HG02885 (cell line): ENCODE results near the gene TMEM204.

Source experiments
- ATAC-seq: cut with Tn5 transposase; IDR thresholded peaks from one replicate; pipeline ENCODE4 v1.9.1; 2021; ENCODE audit warnings: mild to moderate bottlenecking; ENCODE audit not compliant: unreplicated experiment, poor library complexity

Gene TMEM204

GRCh38 chr16:1498899-1499676 is 34.4 kb upstream of the TMEM204 start:
- ATAC-seq: no peak

GRCh38 chr16:1499756-1500464 is 33.6 kb upstream of the TMEM204 start:
- no peak for ATAC-seq

GRCh38 chr16:1500465-1501150 is 32.9 kb upstream of the TMEM204 start:
- no peak for ATAC-seq

DNA sequence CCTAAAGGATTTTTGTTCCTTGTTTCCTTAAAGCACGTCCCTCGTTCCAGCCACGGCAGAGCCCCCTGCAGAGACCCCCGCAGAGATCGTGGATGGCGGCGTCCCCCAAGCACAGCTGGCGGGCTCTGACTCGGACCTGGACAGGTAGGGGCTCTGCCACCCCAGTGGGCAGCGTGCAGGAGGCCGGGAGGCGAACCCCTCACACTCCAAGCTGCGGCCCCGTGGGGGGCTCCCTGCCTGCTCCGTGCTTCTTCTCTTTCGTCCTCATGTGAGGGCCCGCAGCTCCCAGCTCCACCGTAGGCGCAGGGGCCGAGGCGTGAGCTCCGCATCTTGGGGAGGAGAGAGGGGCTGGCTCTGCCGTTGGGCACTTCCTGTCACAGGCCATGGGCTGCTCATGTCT is 31.8 kb upstream of the TMEM204 start:
- ATAC-seq: no peak

- ATAC-seq: no peak
Observed at GRCh38 chr16:1502092-1503004, 31.1 kb upstream of the TMEM204 start.

DNA sequence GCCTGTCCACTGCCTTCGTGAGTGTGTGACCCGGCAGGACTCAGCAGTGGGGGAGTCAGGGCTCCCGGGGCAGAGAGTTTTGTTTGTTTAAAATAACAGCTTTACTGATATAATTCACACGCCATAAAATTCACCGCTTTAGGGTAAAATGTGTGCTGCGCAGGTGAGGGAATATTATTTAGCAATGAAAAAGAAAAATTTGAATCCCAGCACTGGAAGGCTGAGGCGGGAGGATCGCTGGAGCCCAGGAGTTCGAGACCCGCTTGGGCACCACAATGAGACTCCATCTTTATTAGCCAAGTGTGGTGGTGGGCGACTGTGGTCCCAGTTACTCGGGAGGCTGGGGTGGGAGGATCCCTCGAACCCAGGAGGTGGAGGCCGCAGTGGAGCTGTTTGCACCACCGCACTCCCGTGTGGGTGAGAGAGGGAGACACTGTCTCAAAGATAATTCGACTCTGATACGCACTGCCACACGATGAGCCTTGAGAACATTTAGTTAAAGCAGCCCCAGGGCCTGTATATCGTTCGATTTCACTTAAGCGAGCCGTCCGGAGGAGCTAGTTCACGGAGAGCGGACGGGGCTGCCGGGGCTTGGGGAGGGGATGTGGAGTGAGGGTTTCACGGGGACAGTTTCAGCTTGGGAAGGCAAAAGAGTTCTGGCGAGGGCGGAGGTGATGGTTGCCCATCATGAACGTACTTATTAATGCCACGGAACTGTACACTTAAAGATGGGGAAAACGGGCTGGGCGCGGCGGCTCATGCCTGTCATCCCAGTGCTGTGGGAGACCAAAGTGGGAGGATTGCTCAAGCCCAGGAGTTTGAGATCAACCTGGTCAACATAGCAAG is 30.1 kb upstream of the TMEM204 start:
- no peak for ATAC-seq

DNA sequence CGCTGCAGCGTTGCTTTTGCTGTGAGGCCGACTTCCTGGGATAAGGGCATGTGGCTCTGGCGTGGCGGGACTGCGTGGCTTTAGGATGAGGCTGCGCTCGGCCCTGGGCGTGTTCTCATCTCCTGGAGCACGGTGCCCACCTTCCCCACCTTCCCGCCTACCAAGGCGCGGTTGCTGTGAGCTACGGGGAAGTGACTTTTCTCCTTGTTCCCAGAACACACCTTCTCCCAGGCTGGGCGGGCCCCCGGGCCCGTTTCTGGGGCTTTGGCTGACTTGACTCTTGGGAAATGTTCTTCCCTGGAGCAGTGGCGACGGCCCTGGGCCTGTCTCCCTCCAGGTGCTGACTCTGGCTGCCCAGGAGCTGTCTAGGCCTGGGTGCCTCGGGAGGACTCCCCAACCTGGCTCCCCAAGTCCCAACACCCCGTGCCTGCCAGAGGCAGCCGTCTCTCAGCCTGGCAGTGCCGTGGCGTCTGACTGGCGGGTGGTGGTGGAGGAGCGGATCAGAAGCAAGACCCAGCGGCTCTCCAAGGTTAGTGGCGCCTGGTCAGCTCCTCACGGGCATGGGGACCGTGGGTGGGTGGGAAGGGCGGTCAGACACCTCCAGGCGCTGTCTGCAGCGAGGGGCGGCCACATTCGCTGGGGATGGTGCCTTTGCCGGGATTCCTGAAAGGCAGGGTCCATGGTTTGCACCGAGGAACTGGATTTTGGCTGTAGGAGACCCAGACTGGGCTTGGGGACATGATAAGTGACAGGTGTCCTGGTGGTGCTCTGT is 28.2 kb upstream of the TMEM204 start:
- no peak for ATAC-seq

- ATAC-seq: no peak
Observed at GRCh38 chr16:1505912-1506311, 27.6 kb upstream of the TMEM204 start.

DNA sequence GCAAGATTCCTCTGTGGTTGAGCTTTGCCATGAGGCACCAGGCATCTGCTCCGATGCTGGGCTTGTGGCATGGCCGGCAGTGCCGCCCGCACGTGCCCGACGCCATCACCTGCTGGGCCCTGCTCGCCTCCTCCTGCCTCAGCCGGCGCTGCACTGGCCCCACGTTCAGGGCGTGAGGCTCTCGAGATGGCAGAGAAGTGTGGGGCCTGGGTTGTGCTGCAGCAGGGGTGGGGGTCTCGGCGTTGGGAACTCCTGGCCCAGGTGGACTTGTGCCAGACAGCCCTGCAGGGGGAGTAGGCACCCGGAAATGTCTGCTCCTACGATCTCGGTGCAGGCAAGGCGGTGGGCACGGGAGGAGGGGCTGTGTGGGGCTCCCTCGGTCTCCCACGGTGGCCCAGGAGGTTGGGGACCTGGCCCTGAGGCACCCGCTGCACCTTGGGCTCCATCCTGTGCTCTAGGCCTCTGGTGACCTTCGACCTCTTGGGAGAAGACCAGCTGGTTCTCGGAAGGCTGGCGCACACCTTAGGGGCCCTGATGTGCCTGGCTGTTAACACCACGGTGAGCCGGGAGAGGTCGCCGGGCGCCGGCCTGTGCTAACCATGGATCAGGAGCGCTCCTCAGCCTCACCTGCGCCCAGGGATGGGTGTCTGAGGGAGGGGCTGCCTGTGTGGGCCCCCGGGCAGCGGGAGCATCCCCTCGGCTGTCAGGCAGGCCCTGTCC is 26.8 kb upstream of the TMEM204 start:
- ATAC-seq: no peak

GRCh38 chr16:1508494-1509187 is 24.8 kb upstream of the TMEM204 start:
- no peak for ATAC-seq

- no peak for ATAC-seq
Observed at GRCh38 chr16:1509307-1510221, 23.9 kb upstream of the TMEM204 start.

DNA sequence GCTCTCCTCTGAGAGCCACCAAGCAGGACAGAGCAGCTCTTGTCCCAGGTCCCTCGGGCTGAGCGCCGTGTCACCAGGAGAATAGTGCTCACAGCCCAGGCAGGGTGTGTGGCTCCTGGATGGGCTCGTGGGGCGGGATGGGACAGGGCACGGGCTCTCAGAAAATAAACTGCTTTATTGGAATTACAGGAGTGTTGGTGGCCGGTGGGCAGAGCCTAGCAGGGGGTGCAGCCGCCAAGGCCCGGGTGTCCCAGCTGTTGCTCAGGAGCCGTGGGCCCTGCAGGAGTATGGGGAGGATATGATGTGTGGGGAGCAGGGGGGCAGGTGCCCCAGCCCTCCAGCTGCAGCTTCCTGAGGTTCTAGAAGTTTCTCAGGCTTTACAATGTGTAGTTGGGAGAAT is 23.2 kb upstream of the TMEM204 start:
- ATAC-seq: no peak

- no peak for ATAC-seq
Observed at GRCh38 chr16:1510941-1511351, 22.5 kb upstream of the TMEM204 start.

DNA sequence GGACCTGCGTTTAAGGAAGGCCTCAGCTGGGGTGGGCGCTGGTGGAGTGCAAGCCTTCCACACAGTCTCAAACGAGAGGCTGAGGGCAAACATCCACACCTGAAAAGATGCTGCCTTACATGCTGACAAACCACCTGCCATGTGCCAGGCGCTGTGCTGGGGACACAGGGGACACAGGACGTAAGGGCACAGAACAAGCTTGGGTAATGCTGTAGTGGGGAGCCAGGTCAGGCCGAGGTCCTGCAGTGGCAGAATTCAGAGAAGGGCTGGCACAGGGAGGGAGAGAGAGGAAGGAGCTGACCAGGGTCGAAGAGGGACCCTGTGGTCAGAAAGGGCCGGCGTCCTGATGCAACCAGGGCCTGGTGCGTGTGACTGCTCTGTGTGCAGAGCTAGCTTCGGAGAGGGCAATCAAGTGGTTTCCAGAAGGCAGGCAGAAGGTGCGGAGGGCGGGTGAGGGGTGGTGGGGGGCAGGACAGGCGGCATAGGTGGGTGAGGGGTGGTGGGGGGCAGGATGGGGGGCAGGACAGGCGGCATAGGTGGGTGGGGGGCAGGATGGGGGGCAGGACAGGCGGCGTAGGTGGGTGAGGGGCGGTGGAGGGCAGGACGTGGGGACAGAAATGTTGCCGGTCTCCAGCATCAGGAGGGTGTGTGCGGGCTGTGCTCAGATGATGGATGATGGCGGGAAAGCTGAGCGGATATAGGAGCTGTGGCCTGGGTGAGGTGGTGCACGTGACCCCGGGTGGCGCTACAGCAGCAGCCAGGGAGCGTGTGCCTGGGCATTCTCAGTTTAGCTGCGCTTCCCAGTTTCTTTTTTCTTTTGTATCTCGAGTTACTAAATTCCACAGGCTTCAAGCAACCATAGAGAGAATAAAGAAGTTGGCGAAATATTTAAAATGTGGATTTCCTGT is 21.6 kb upstream of the TMEM204 start:
- ATAC-seq: no peak

DNA sequence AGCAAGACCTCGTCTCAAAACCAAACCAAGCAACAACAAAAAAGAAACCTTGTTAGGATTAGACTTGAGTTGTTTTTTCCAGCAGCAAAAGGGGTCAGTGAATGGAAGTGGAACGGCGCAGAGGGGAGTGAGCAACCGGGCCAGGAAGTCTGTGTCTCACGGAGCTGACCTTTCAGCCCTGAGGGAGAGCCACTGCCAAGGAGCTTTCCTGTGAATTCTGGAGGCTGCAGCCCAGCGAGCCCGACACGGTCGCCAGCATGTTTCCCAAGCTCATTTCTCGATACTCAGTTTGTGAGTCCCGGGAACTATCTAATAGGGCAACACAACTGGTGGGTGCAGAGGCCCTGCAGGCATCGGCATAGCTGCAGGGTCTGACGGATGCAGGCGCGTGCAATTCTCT is 20.7 kb upstream of the TMEM204 start:
- ATAC-seq: no peak
